Measurements from ENCODE around the gene GABRD.

GRCh38 chr1:2078170-2078569 lies 59.0 kb downstream of the GABRD start:
- TF ChIP-seq CTCF (IDR thresholded peaks at IDR 0.05; ENCODE audit: borderline replicate concordance, extremely low read depth, low read length, poor library complexity, severe bottlenecking) (no peak), EZH2 (IDR thresholded peaks at IDR 0.05; ENCODE audit: borderline replicate concordance, low read depth, low read length, severe bottlenecking) (no peak)
